ENCODE results near the gene MOB1B.
A peak's percentile ranks its signal among the peaks of the same experiment; 100 is the strongest.

Gene MOB1B

DNA sequence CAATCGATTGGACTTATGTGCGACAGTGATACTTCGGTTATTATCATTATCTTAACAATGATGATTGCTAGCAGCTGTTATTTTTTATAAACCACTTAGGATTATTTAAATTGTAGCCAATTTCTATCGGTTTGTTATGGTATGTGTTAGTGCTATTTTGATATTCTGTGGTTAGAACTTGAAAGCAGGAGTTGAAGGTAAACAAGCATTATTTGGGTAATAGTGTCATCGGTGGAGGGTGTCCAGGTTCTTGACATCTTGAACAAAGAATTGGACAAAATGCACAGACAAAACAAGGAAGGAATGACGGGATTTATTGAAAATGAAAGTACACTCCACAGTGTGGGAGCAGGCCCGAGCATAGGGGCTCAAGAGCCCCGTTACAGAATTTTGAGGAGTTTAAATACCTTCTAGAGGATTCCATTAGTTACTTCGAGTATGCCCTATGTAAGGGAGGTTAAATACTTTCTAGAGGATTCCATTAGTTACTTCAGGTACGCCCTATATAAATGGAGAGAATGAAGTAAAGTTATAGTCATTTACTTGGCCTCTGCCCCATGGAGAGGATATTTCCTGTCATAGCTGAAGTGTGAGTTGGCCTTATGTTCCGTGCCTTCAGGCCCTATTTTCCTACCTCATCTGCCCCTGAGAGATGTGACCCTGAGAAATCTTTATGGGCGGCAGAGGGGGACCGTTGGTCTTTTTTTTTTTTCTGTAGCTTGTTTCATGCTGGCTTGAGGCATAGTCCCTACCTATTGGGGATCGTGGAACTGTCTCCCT is 13.1 kb downstream of the MOB1B start:
- no peak for DNase-seq

DNA sequence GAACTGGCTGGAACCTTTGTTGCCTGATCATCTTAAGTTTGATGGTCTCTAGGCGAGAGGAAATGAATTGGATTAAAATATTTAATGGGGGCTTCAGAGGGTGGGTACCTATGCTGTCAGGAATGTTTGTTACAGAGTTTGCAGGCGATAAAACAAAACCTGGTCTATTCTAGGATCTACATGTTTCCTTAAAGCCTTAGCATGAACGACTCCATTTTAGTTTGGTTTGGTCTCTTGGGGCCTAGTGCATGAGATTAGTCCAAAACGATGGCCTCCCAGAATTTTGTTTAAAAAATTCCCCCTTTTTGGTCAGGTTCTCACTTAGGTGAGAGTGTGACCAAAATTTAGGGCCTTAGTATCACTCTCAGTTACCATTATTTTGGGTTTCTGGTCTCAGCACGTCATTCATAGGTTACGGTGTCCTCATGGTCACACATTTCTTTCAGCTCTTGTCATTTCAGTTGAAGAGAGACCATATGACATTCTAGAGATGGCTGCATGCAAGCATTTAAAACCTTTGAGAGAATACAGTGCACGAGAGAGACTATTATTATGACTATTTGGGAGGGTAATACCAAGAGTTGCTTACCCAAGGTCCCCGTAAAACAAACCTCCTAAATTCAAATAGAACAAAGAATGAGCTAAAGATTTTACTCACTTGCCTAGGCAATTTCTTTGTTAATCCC is 13.8 kb downstream of the MOB1B start:
- no peak for DNase-seq

DNA sequence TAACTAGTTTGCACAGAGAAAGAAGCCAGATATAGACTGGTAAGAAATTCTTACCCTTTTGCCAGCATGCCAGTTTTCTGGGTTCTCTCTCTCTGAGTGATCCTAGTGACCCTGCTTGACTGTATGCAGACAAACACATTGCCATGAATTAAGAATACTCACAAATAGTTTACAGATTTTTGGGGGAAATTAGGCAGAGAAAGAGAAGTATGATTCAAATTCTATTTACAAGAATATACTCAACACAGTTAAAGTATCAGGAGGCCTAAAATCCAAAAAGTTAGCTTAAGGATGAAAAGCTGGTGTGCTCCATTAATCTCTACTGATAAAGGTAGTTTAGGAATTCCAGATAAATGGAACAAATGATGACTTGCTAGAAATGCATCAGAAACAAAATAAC is 18.4 kb downstream of the MOB1B start:
- no peak for DNase-seq

DNA sequence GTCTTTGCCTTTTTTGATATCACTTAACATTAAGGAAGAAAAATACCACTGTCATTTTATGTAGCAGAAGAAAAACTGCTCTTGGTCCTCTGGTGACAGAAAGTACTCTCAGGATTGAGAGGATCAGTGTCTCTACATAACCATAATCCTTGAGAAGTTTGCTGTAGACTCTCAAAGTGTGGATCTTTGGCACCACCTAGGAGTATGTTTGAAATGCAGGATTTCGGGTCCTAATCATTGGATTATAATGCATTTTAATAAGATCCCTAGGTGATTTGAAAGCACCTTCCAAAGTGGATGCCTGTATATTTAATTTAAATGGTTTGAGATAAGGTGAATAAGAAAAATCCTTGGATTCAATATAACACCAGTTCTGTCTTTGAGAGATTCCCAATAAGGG is 23.2 kb downstream of the MOB1B start:
- DNase-seq = no peak

DNA sequence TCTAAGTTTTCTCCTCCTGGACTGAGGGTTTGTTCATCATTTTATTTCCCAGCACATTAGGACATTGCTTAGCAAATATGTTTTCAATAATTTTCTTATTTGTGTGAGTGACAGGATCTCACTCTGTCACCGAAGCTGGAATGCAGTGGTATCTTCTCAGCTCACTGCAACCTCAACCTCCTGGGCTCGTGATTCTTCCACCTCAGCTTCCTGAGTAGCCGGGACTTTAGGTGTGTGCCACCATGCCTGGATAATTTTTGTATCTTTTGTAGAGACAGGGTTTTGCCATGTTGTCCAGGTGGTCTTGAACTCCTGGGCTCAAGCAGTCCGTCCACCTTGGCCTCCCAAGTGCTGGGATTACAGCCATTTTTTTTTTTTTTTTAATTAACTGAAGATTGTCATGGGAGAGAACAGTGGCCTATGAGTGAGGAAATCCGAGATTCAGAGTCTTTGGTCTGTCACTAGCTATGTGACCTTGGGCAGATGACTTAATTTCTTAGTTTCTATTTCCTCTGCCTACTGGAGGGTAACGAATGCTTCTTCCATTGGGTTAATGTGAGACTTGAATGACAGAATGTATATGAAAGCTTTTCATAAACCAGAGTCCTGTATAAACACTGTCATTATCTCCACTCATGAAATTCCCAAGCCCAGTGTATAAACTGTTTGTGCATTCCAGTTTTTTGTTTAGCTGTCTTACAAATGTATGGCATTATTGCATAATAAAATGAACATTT is 23.9 kb downstream of the MOB1B start:
- DNase-seq = peak; percentile 49

DNA sequence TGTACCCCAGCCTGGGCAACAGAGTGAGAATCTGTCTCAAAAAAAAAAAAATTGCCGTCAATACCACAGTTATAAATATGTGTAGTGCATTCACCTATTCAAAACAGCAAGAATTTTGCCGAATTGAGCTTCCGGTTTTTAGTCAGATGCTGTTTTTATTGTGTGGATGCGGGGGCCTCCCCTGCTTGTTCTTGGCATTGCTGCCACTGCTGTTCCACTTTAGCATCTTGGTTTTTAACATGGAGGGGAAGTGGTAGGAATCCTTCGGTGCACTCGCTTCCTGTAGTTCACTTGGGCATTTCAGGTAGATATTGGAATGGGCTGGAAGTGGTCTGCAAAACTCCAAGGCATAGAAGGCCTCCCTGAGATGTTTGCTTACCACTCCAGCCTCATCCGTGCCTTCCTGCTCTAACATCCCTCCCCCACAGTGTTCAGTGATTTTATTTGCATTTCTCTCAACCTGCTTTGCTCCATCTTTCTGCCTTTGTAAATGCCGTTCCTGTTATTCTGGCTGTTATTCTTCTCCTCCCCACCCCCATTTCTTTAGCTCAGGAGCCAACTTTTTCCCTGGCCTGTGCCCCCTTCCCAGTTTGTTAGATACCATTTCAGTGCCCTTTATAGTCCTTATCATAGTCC is 25.5 kb downstream of the MOB1B start:
- DNase-seq = peak; percentile 39

DNA sequence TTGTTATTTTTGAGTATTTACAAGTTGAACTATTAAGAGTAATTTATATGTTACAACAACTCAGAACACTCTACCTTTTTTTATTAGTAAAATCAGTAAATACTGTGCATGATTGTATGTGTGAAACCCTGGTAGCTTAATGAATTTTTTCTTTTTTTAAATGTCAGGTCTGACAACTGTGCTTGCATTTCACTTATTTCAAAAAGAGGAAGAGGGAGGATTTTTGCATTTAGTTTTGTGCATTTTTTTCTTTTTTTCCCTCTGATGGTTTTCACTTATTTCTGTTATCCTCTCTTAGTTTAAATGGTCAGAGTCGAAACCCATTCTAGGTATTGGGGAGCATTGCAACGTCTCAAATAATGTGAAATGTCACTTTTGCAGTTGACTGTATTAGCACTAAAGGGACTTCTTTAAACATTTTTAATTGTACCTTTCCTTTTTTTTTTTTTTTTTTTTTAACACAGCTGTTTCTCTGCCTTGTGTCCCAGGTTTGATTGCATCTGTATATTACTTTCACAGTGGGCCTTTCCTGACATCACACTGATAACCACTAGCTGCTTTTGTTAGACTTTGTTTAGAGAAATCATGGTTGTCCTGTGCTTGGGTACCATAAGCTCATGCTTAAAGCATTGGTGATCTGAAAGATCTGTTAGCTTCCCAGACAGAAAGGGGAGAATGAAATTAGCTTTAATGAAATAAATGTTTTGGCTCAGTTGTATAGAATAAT is 28.5 kb downstream of the MOB1B start:
- DNase-seq = no peak

DNA sequence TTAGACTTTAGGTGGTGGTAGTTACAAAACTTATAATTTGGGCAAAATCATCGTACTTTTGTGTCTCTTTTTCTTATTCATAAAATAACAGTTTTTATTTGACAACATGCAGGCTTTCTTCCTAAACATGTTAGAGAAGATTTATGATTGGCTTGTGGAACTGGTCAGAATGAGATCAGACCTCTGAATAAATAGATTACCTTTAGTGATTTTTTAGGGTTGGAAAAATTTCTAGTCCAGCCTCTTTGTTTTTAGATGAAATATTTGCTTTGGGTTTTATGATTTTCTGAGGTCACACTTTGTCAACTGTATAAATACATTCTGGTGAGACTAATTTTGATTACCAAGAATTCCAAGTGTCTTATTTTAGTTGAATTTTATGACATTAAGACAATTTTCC is 29.2 kb downstream of the MOB1B start:
- no peak for DNase-seq

DNA sequence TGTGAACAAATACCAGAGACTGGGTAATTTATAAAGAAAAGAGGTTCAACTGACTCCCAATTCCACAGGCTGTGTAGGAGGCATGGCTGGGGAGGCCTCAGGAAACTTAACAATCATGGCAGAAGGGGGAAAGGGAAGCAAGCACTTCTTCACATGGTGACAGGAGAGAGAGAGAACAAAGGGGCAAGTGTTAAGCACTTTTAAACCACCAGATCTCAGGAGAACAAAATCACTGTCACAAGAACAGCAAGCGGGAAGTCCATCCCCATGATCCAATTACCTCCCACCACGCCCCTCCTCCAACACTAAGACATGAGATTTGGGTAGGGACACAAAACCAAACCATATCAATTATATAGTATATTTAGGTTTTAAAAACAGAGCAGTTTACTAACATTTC is 30.8 kb downstream of the MOB1B start:
- no peak for DNase-seq

DNA sequence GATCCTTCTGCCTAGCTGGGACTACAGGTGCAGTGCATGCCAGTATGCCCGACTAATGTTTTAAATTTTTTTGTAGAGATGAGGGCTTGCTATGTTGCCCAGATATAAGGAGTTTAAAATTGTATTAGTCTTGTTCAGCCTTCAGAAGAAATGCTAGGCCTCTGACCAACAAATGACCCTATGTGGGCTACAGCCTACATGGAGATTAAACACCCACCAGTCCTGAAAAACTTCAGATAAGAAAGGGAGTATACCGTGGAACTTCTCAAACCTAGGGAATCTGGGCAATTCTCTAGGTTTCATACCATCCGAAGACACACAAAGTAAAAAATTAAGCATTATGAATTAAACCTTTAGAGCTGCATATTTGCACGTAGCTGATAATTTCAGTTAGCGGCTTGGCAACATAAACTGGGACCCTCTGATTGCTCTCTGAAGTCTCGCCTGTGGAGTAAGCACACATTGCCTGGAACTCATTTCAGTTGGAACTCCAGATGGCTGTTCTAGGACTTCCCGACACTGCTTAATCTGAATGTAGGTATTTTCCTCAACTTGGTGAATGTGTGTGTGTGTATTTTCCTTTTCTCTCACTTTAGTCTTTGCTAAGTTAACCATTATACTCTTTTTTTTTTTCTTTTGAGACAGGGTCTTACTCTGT is 33.0 kb downstream of the MOB1B start:
- DNase-seq = no peak

DNA sequence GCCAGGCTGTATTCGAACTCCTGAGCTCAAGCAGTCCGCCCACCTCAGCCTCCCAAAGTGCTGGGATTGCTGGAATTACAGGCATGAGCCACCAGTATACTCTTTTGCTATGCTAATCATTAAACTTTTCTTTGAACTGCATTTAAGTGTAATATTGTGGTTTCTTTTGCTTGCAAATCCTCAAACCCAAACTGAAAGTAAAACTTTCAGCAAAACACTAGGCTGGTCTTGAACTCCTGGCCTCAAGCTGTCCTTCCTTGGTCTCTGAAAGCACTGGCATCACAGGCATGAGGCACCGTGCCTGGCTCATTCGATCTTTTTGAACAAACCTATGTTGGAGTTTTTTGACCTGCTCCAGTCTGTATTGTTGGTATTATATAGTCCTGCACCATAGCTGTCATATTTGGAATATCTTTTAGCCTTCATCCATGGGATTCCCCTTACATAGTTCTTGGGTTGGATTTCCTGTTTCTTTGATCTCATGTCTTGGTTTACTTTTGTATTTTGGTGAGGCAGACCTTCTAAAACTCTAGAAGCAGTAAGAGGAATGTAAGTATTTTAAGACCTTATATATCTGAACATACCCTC is 34.1 kb downstream of the MOB1B start:
- DNase-seq = no peak

DNA sequence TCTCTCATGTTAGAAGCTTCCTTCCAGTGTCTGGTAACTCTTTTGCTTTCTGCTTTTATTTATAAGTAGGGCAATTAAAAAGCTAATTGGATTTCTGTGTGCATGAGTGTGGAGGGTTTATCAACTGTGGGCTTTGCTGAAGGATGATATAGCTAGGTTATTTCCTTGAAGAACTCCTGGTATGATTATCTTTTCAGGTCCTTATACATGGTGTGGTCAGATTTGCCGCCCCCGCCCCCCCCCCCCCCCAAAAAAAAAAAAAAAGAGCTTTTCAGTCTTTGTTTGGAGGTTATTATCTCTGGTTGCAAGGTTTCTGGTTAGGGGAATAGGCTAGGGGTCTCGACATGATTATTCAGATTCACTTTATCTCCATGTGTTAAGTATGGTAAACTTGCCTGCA is 35.9 kb downstream of the MOB1B start:
- no peak for DNase-seq

DNA sequence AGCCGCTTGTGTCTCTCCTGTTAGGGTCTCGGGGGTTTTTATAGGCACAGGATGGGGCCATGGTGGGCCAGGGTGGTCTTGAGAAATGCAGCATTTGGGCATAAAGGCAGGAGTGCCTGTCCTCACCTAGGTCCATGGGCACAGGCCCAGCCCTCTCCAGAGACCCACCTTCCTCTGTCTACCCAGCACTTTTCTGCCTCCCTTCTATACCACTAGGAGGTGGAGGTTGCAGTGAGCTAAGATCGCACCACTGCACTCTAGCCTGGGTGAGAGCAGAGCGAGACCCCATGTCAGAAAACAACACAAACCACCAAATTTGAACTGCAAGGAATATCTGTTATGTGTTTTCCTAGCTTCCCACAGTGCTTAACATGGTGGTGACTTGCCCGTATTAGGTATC is 38.0 kb downstream of the MOB1B start:
- DNase-seq = no peak

DNA sequence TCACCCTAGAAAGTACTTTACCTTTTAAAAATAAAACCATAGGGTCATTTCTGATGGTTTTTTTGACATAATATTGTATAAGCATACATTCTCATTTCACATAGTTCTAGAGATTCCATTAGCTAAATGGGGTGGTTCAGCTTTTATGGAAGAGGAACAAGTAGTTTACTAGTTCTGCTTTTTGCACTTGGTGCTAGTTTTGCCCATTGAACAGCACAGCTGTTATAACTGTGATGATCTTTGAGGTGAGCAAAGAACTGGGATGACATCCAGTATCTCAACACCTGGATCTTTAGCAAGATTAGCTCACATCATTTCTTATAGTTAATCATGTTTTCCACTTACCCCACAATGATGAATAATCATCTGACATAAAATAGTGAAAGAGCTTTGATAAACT is 40.9 kb downstream of the MOB1B start:
- DNase-seq = no peak

DNA sequence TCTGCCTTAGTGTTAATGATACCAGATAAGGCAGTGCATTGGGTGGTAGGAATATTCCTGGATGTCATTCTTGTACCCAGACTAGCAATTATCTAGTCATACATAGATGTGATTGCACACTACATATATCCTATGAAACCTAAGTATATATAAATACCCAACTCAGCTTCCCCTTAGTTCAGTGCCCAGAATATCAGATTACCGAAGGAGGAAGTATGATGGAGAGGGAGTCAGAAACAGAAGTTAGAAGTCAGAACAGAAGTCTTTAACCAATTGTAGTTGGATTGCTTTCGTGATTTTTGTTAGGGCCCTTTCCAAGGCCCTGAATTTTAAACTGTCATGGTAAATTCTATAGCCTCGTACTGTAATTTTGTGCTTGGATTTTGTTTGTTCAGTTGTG is 42.9 kb downstream of the MOB1B start:
- DNase-seq = no peak

DNA sequence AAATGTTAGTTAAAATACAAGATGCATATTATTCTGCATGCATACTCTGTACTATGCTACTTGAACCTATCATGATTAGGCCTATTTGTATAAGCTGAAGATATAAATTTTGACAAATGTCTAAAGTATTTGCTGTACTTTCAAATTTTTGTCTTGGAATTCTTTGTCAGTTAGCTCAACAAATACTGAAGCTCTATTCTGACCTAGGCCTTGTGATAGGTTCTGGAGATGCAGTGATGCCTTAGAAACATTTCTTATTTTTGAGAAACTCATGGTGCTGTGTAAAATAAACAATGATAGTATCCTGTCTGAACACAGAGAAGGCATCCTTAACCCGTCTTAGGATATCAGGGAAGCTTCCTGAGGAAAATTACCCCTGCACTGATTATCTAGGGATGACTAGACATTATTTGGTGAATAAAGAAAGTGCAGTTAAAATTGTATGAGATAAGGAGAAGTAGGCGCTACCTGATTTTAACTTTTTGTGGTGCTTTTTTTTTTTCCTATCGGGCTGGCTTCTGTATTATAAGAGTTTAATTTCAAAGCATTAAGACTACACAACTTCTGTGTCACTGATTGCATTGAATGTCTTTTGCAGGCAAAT is 43.4 kb downstream of the MOB1B start:
- DNase-seq = no peak

DNA sequence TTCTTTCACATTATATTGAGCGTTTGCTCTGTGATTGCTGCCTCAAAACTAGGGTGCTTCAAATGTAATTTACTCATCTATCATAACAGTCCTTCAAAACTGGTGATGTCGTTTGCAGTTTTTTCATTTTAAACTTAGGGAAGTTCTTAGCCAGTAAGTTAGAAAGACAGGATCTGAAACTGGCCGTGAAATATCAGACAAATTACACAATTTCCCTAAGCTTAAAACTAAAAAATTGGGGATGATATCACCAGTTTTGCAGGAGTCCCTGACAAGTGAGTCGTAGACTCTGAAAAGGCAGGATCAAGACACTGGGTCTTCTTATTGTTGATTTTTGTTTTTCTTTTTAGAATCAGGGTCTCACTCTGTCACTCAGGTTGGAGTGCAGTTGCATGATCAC is 44.8 kb downstream of the MOB1B start:
- DNase-seq = no peak

DNA sequence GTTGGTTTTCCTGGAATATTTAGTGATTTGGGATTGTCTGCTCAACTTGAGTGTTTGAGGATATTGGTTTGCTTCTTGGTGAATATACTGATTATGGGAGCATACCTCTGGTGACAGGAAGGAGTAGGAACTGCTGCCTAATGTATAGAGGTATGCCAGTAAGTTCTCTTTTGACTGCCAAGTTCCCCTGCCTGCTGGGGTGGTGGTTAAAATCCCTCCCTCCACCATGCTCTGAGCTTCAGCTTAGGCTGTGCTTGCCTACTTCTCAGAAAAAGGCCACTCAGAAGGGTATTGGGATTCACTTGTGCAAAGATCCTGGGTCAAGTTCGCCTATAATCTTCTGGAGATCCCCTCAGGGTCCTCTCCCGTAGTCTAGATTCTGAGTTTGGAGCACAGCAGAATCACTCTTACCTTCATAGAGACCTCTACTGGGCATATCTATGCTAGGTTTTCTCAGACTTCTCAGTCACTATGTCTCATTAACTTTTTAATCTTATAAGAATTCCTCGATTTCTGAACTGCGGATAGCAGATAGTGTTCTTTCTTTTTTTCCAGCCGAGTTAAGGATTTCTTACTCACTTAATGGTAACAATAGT is 46.6 kb downstream of the MOB1B start:
- no peak for DNase-seq

DNA sequence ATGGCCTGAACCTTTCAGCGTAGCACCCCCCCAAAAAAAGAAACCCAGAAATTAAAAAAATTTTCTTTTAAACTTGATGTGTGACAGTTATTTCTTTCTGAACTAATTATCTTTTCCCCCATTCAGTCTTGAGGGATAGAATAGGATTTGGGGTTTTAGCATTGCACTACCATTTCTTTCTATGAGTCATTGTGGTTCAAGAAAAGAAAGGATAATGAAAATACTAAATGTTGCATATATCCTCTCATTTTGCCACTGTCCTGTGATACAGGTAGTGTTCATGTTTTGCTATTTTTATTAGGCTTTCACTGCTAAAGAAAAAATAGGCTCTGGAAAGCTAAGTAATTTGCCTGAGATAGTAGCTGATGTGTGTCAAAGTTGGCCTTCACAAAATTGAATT is 51.9 kb downstream of the MOB1B start:
- no peak for DNase-seq

DNA sequence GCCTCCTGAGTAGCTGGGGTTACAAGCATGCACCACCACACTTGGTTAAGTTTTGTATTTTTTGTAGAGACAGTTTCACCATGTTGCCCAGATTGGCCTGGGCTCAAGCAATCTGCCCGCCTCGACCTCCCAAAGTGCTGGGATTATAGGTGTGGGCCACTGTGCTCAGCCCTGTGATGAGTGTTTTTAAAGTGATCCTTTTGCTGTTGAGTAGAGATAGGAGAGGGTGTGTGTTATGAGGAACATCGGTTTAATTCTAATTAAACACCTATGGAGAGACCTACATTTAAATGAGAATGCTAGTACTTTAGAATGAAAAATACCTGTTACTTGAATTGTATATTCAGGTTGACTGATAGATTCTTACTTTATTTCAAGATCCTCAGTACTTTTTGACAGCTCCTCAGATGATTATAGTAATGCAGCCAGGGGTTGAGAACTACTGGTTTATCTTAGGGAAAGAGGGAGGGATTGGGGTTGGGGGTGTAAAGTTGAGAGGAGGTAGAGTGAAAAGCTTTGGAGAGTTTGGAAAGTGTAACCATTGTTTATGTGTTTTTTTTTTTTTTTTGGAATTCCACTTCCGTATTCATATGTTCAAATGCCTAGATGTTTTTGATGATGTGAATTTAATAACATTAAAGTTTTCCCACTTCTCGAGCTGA is 54.5 kb downstream of the MOB1B start:
- no peak for DNase-seq

DNA sequence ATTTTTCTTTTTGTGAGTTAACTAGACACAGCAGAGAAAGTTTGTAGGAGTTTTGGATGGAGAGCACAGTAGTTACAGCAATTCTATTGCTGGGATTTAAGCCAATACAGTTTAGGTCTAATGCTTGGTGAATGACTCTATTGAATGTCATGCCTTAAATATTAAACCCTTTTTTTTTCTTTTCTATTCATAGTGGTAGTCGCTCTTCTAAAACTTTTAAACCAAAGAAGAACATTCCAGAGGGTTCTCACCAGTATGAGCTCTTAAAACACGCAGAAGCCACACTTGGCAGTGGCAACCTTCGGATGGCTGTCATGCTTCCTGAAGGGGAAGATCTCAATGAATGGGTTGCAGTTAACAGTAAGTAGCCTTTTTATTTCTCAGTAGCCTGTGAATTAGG is 56.5 kb downstream of the MOB1B start:
- no peak for DNase-seq
